GM23338 (cell line): Measurements from ENCODE around the gene FRYL. TPM values are rescaled to one million over a fixed set of nuclear protein-coding genes. Genes with fewer than 3 reads are reported as not detected.

Experiments
- ATAC-seq: fragments of 200-7000 bp; cut with Tn5 transposase; 3 replicates; pipeline ENCODE4 v1.9.1; 2020
- DNase-seq: peaks from one replicate; pipeline ENCODE4 v3.0.0-alpha.2; 2015; ENCODE audit warnings: low spot score
- H2AFZ ChIP-seq: fragments of 200-600 bp; sonication (generic); 2 replicates; pipeline ENCODE4 v1.8.0; 2016; ENCODE audit warnings: antibody characterized with exemption, mild to moderate bottlenecking, moderate library complexity
- H3F3A ChIP-seq: fragments of 200-600 bp; sonication (generic); replicated peaks from 2 replicates; pipeline ENCODE4 v1.8.0; 2017; ENCODE audit warnings: antibody characterized with exemption, mixed run types, low read depth
- H3K27ac ChIP-seq: fragments of 200-600 bp; sonication (generic); 2 replicates; pipeline ENCODE4 v1.6.1; 2016; ENCODE audit warnings: low read depth
- H3K27me3 ChIP-seq: fragments of 200-600 bp; sonication (generic); 2 replicates; pipeline ENCODE4 v1.8.0; 2016; ENCODE audit warnings: mild to moderate bottlenecking, mixed run types, moderate library complexity; ENCODE audit not compliant: insufficient read depth
- H3K36me3 ChIP-seq: fragments of 200-600 bp; sonication (generic); 2 replicates; pipeline ENCODE4 v1.8.0; 2016; ENCODE audit warnings: mild to moderate bottlenecking; ENCODE audit not compliant: insufficient read depth
- H3K4me1 ChIP-seq: fragments of 200-600 bp; sonication (generic); 2 replicates; pipeline ENCODE4 v1.8.0; 2016; ENCODE audit warnings: mild to moderate bottlenecking, moderate library complexity; ENCODE audit not compliant: insufficient read depth
- H3K4me2 ChIP-seq: fragments of 200-600 bp; sonication (generic); 2 replicates; pipeline ENCODE4 v1.7.1; 2017; ENCODE audit warnings: mixed run types
- H3K4me3 ChIP-seq: fragments of 200-600 bp; sonication (generic); 2 replicates; pipeline ENCODE4 v1.6.1; 2016; ENCODE audit warnings: mixed run types
- H3K79me2 ChIP-seq: fragments of 200-600 bp; sonication (generic); replicated peaks from 2 replicates; pipeline ENCODE4 v1.8.0; 2017; ENCODE audit warnings: mild to moderate bottlenecking; ENCODE audit not compliant: insufficient read depth
- H3K9me2 ChIP-seq: fragments of 200-600 bp; sonication (generic); 2 replicates; pipeline ENCODE4 v1.8.0; 2017; ENCODE audit not compliant: insufficient read depth
- H4K20me1 ChIP-seq: fragments of 200-600 bp; sonication (generic); replicated peaks from 2 replicates; pipeline ENCODE4 v1.8.0; 2017; ENCODE audit warnings: mild to moderate bottlenecking; ENCODE audit not compliant: insufficient read depth
- H3K27ac Mint-ChIP-seq: 2 replicates; pipeline ENCODE4 v1.8.0; 2020; ENCODE audit warnings: inconsistent platforms, mild to moderate bottlenecking, moderate library complexity, mixed read lengths
- H3K27me3 Mint-ChIP-seq: 3 replicates; pipeline ENCODE4 v1.8.0; 2022; ENCODE audit warnings: low read depth, mild to moderate bottlenecking, moderate library complexity, mixed read lengths, inconsistent platforms; ENCODE audit not compliant: insufficient read depth, poor library complexity
- H3K36me3 Mint-ChIP-seq: 3 replicates; pipeline ENCODE4 v1.8.0; 2021; ENCODE audit warnings: low read depth, mild to moderate bottlenecking, inconsistent platforms, moderate library complexity, mixed read lengths
- H3K4me1 Mint-ChIP-seq: 3 replicates; pipeline ENCODE4 v1.8.0; 2020; ENCODE audit warnings: mild to moderate bottlenecking, inconsistent platforms, mixed read lengths
- H3K4me3 Mint-ChIP-seq: 3 replicates; pipeline ENCODE4 v1.8.0; 2021; ENCODE audit warnings: moderate library complexity, mild to moderate bottlenecking, inconsistent platforms, mixed read lengths
- H3K9me3 Mint-ChIP-seq: 3 replicates; pipeline ENCODE4 v1.8.0; 2020; ENCODE audit warnings: moderate library complexity, mild to moderate bottlenecking, inconsistent platforms, mixed read lengths
- CTCF ChIP-seq, 2 experiments: fragments of 200-600 bp in 1 of 2; sonication (generic) in 1 of 2; conservative IDR thresholded peaks; 2 replicates each; pipeline versions ENCODE4 v1.5.1 to v1.6.1; 2016 to 2017; ENCODE audit warnings: antibody characterized with exemption in 2 of 2, low read depth in 2 of 2, mild to moderate bottlenecking in 2 of 2, moderate library complexity in 1 of 2
- ETS1 ChIP-seq: IDR thresholded peaks from 2 replicates; pipeline ENCODE4 v1.6.1; 2016; ENCODE audit warnings: antibody characterized with exemption
- EZH2 ChIP-seq: fragments of 200-600 bp; sonication (generic); IDR thresholded peaks from one replicate; pipeline ENCODE4 v1.8.0; 2017; ENCODE audit warnings: antibody characterized with exemption, mild to moderate bottlenecking, low read depth; ENCODE audit not compliant: unreplicated experiment
- NANOG ChIP-seq: IDR thresholded peaks from 2 replicates; pipeline ENCODE4 v1.6.1; 2016; ENCODE audit warnings: antibody characterized with exemption, borderline replicate concordance
- POLR2AphosphoS5 ChIP-seq: IDR thresholded peaks from 2 replicates; pipeline ENCODE4 v1.6.1; 2016; ENCODE audit warnings: antibody characterized with exemption, low read depth
- STAT1 ChIP-seq: IDR thresholded peaks from one replicate; pipeline ENCODE4 v1.6.1; 2016; ENCODE audit warnings: antibody characterized with exemption; ENCODE audit not compliant: unreplicated experiment
- ZNF114 ChIP-seq: fragments of 250-450 bp; sonication (Bioruptor Pico); IDR thresholded peaks from 2 replicates; pipeline ENCODE4 v1.5.0; 2020; ENCODE audit warnings: mild to moderate bottlenecking, moderate library complexity
- ZNF462 ChIP-seq: fragments of 250-450 bp; sonication (Bioruptor Pico); IDR thresholded peaks from 2 replicates; pipeline ENCODE4 v1.5.0; 2020; ENCODE audit warnings: mild to moderate bottlenecking, moderate library complexity
- polyA plus RNA-seq: library from polyadenylated mRNA; unstranded; fragments of >200 nt; fragmentation: Nextera tagmentation; extraction: Ambion mirVana; gene quantifications from 2 replicates; pipeline ENCODE4 v1.2.1, GENCODE V29; 2016
- total RNA-seq: library from RNA; depleted of rRNA; stranded (reverse); fragments of >200 nt; shearing (Covaris generic); gene quantifications from 2 replicates; pipeline ENCODE4 v1.2.3, GENCODE V29; 2014

Gene FRYL
- total and polyA plus RNA-seq, 2 experiments from 2014 or later = 30.7 to 53.3 TPM

GRCh38 chr4:48554606-48555005 lies 225.5 kb downstream of the FRYL start (continued):
- no peak for TF ChIP-seq ZNF462
- TF ChIP-seq NANOG = no peak
- no peak for TF ChIP-seq CTCF (conservative IDR thresholded peaks at IDR 0.05; ENCODE audit: low read depth in 2 of 2)
- TF ChIP-seq POLR2AphosphoS5 = no peak
- no peak for TF ChIP-seq STAT1
- no peak for TF ChIP-seq EZH2
- no peak for TF ChIP-seq ZNF114 (CRISPR knock-in tag)

- no peak overlapping the region for H3K4me3 ChIP-seq
- H2AFZ ChIP-seq = no peak overlapping the region
- Mint-ChIP-seq H3K27me3 (peaks cover 4% of the 10 kb centered on the region), H3K4me1 (no peaks in the 10 kb centered on the region; the same call in 2 of the 3 replicates), H3K27ac (no peak overlapping the region), H3K36me3 (peaks cover 44% of the 10 kb centered on the region), H3K4me3 (no peak overlapping the region), H3K9me3 (no peaks in the 10 kb centered on the region; the same call in 2 of the 3 replicates)
- peaks cover 16% of the 10 kb centered on the region; the same call in 1 of the 2 replicates for H3K36me3 ChIP-seq
- no peaks in the 10 kb centered on the region for H3K79me2 ChIP-seq
- no peaks in the 10 kb centered on the region for H3F3A ChIP-seq
- ATAC-seq (no peak), DNase-seq (no peak)
- no peaks in the 10 kb centered on the region for H4K20me1 ChIP-seq
- no peak overlapping the region for H3K27ac ChIP-seq
- no peaks in the 10 kb centered on the region for H3K27me3 ChIP-seq
- no peak overlapping the region for H3K4me2 ChIP-seq
- no peaks in the 10 kb centered on the region for H3K4me1 ChIP-seq
- no peaks in the 10 kb centered on the region for H3K9me2 ChIP-seq
- TF ChIP-seq CTCF (conservative IDR thresholded peaks at IDR 0.05; ENCODE audit: low read depth in 2 of 2) (no peak), NANOG (no peak), ETS1 (no peak)
These were observed 226.4 kb downstream of the FRYL start for GRCh38 chr4:48553720-48554119.
